GM12874 (cell line): ENCODE measurements around the gene NGLY1.

ENCODE experiments used
- CTCF ChIP-seq: IDR thresholded peaks from 2 replicates; pipeline ENCODE4 v1.5.1; 2011; ENCODE audit warnings: low read depth, mild to moderate bottlenecking, control low read depth, low read length, moderate library complexity; ENCODE audit not compliant: insufficient read depth

Gene NGLY1

GRCh38 chr3:25689226-25689625, 94.0 kb downstream of the NGLY1 start:
- TF ChIP-seq CTCF = no peak

DNA sequence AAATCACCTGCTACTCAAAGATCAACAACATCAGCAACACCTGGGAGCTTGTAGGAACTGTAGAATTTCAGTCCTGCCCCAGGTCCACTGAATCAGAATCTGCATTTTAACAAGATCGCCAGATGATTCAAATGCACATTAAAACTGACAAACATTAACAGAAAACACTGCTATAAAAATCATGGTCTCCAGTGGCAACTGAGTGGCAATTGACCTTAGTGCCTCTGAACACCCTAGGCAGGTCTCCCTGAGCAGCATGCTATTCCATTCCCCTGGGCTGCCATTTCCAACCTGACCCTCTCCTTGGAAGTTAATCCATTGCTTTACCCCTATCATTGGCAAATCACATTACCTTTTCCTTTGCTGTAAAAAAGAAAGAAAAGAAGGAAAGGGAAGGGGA, 95.5 kb downstream of the NGLY1 start:
- no peak for TF ChIP-seq CTCF

DNA sequence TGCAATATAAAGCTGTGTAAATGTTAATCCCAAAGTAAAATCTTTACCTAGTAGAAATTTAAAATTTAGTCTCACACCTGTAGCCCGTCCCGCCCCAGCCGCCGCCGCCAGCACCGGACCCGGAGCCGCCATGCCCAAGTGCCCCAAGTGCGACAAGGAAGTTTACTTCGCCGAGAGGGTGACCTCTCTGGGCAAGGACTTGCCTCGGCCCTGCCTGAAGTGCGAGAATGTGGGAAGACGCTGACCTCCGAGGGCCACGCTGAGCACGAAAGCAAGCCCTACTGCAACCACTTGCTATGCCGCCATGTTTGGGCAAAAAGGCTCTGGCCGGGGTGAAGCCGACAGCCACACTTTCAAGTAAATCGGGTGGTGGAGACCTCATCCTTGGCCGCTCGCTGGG, 96.5 kb downstream of the NGLY1 start:
- TF ChIP-seq CTCF = no peak

GRCh38 chr3:25683882-25684281, 99.4 kb downstream of the NGLY1 start:
- TF ChIP-seq CTCF = no peak

GRCh38 chr3:25683410-25683809, 99.8 kb downstream of the NGLY1 start:
- no peak for TF ChIP-seq CTCF

DNA sequence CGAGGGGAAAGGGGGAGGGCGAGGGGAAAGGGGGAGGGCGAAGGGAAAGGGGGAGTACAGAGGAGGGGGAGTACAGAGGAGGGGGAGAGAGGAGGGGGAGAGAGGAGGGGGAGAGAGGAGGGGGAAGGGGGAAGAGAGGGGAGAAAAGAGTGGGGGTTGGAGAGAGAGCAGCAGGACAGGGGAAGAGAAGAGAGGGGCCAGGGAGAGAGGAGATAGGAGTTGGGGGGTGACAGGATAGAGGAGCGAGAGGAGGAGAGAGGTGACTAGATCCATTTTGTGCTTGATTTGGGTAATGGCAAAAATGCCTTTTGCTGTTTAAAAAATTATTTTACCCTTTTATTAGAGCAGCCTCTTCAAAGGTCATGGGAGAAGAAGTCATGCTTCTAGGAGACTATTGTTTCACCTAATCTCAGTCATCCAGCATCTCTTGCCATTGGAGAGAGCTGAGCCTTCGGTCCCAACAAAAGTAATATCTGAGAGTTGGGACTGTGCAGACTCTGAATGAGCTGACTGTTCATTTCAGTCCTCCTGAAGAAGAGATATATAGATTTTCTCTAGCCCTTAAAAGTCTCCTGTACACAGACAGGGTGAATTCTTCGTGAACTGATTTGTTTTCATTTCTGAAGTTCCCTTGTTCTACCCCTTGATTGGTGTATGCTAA, 103.5 kb downstream of the NGLY1 start:
- no peak for TF ChIP-seq CTCF

DNA sequence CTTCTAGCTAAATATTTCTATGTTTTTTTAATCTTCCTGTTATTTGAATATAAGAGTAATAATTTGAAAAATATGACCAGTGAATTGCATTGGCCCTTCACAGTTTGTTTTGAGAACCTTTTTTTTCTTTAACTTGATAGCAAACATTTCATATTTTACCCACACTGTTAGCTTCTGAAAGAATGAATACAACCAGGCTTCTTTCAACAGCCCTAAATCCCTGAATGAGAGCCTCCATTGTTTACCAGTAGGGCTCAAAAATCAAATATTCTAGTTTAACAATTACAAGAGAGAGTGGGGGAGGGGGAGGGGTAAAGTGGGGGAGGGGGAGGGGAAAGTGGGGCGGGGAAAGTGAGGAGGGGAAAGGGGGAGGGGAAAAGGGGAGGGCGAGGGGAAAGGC, 104.1 kb downstream of the NGLY1 start:
- no peak for TF ChIP-seq CTCF
